Measurements from ENCODE around the gene FBLN1.
A peak's percentile ranks its signal among the peaks of the same experiment; 100 is the strongest.
"Not testable (repeated sequence)": the region's sequence is repeated elsewhere in the genome, so short reads cannot be mapped to it uniquely, and the experiment has no call there.

The FBLN1 gene

DNA sequence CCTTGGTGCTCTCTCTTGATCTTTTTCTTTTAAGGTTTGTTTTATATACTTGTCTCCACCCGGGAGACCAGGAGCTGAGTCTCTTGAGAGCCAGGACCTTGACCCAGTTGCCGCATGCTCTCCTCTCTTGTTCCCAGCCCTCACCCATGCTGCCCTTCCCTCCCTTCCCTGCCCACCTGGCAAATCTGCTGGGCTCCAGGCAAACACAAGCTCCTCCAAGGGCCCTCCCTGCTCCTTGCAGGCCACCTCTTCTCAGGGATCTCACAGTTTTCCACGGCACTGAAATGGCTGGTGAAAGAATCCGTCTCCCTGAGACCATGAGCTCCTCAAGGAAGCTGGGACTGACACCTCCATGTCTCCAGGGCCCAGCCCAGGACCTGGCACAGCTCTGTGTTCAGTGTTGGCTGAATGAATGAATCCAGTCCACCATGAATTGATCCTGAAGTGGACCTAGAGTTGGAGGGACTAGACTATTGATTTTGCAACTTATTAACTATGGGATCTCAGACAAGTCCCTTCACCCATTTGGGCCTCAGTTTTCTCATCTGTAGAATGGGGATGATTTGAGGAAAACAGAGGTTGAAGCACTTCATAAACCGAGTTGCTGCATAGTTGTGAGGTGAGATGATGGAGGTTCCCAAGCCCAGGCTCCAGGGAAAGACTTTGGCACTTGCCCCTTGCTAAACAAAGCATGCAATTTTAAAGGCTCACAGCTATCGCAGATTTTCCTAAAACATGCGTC, 25.1 kb upstream of the FBLN1 start:
- DNase-seq = no peak

DNA sequence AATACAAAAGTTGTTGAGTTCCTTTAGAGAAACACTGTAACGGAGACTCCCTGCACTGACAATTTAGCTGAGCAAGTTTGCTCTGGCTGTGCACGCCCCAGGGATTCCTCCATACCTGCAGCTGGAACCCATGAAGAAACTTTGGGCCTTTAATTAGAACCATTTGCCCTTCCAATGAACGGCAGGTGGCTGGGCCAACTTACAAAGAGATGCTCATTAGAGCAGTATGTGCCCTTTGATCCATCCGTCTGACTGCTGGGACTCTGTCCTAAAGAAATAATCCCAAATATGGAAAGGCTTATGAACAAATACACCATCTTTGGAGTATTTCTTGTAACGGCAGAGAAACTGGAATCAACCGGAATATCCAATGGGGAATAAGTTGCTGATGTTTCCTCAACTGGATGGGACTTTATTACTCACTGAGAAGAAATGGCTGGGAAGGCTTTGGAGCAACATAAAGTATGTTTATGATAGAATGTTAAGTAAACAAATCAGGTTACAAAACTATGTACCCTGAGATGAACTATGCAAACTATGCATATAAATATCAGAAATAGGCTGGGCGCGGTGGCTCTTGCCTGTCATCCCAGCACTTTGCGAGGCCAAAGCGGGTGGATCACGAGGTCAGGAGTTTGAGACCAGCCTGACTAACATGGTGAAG, 24.4 kb upstream of the FBLN1 start:
- DNase-seq = peak; percentile 63

DNA sequence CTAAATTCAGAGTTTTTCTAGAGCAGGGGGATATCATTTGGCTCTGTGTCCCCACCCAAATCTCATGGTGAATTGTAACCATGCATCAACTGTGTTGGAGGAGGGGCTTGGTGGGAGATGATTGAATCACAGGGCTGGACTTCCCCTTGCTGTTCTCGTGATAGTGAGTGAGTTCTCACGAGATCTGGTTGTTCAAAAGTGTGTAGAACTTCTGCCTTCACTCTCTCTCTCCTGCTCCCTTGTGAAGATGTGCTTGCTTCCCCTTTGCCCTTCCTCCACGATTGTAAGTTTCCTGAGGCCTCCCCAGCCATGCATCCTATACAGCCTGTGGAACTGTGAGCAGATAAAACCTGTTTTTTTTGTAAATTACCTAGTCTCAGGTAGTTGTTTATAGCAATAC, 22.0 kb upstream of the FBLN1 start:
- DNase-seq = no peak

DNA sequence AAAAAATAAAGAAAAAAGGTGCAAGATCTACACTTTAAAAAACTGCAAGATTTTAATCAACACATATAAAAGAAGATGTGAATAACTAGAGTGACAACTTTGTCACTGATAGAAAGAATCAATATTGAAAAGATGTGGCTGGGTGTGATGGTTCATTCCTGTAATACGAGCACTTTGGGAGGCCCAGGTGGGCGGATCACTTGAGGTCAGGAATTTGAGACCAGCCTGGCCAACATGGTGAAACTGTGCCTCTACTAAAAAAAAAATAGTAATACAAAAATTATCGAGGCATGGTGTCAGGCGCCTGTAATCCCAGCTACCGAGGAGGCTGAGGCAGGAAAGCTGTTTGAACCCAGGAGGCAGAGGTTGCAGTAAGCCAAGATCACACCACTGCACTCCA, 21.0 kb upstream of the FBLN1 start:
- no peak for DNase-seq

DNA sequence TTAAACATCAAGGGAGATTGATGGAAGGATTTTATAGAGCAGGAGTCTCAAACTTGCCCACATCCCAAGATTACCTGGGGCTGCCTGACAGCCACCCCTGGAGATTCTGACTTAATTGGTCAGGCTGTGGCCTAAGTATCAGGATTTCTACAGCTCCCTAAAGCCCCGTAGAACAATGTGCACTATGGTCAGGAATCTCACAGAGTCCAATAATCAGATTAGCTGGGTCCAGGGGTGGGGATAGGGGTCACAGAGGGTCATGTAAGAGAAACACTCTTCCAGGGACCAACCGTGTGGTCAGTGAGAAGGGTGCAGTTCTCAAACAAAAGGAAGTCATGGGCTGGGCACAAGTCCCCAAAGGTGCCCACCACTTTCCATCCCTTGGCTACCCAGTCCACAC, 20.5 kb upstream of the FBLN1 start:
- DNase-seq = no peak

DNA sequence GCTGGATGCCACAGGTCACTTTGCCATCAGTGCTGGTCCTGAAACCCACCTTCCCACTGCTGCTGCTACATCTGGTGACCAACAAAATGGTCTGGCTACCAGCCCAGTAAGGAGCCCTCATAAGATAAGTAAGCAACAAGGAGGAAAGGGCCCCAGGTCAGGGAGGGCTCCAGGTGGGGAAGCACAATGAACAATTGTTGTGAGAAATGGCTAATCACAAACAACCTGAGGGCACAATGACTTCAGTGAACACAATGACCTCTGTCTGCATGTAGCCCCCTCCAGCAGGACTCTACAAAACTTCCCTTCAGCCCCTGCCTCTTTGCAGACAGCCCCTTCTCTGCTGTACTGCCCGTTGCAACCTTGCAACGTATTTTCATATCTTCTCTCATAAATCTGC, 19.4 kb upstream of the FBLN1 start:
- no peak for DNase-seq

DNA sequence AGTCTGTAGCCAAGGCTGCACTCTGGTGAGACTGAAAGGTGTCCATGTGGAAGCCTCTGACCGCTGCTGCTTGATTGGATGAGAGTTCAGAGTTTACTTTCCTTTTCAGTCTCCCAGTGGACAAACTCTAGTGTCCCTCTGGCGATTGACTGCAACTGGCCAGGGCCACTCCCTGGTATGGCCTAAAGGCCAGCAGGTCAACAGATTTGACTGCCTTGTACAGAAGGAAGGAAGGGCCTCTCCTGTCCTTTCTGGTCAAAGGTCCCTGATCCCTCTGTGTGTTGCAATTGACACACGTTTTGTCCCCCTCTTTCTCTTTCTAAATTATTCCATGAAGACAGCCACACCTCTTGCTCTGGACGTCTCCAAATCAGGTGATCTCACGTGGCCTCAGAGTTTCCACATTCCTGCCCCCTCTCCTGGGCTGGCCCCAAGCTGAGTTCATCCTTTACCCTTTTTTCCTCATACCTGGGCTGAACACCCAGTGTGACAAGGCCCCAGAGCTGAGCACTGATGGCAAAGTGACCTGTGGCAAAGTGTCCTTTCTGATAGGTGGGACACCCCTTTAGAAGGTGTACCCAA, 18.7 kb upstream of the FBLN1 start:
- no peak for DNase-seq

DNA sequence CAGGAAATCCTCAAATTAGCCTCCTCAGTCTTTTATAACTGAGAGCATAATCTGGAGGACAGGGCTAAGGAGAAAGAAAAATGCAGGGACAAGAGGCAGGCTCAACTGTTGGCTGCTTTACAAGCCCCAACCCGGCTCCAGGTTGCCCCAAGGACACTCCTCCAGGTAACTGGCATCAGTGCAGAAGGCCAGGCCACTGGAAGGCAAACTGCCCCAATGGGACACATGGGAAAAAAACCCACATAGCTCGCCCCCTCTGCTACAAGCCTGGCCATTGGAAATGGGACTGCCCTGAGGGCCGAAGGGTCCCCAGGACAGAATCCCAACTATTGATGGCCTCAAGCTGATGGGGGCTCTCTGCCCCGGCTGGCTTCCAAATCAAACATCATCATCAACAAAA, 17.9 kb upstream of the FBLN1 start:
- no peak for DNase-seq

DNA sequence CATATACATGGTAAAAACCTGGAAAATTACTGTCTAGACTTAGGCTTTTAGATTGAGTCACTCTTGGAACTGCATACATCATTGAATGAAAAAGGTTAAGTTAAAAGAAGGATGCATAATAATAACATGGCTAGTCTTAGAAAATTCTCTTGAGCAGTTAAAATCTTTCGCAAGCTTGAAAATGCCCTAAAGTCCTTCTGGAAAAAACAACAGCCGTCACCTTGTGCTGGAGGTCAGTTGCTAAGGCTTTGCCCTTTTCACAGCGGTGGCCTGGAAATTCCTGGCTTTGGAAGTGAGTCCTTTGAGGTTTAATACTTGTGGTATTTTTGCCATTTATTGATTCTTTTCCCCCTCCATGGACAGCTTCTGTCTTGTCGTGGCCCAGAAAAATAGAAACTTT, 17.4 kb upstream of the FBLN1 start:
- DNase-seq = no peak

DNA sequence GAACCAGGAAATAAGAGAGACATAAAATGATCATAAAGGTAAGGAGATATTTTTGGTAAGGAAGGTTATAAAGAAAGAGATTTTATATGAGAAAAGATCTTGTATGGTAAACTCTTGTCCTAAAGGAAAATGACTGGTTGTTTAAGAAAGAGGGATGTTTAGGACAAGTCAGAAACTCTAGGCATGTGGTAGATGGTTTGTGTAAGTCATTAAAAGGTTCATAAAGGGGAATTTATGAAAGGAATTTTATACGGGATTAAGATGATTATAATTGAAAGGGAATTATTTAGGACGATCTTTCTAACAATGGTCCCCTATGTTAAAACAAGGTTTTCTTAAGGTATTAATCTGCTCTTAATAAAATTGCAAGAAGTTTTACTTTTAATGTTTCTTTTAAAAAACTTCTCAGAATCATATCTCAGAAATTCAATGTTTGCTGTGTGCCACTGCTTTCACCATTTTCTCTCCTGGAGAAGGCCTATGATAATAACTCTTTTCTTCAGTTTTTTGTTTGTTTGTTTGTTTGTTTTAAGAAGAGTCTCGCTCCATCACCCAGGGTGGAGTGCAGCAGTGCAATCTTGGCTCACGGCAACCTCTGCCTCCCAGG, 13.8 kb upstream of the FBLN1 start:
- DNase-seq = no peak

DNA sequence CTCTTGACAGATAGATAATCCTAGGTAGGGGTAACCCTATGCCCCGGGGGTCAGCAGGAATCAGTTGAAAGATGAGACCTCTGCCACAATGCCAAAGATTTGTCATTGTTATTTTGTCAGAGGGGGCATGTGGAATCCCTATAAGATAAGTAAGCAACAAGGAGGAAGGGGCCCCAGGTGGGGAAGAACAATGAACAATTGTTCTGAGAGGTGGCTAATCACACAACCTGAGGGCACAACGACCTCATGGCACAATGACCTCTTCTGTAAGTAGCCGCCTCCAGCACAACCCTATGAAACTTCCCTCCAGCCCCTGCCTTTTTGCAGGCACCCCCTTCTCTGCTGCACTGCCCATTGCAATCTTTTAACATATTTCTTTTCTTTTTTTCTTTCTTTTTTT, 11.8 kb upstream of the FBLN1 start:
- no peak for DNase-seq

DNA sequence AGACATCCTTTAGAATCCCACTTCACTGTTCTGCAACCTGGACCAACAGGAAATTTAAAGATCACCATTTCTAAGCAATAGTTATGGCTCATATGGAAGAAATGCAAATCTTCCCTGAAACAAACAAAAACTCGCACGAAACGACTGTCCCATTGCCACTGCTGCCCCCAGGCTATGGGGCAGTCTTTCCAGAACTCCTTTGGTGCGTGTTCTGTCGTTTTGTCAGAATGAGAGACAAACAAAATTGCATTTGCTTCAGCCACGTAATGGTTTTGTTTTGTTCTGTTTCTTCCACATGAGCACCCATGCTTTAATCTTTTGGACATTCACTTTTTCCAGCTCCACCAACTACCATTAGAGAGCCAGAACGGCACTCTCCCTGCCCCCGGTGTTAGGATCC, 10.8 kb upstream of the FBLN1 start:
- DNase-seq = no peak

DNA sequence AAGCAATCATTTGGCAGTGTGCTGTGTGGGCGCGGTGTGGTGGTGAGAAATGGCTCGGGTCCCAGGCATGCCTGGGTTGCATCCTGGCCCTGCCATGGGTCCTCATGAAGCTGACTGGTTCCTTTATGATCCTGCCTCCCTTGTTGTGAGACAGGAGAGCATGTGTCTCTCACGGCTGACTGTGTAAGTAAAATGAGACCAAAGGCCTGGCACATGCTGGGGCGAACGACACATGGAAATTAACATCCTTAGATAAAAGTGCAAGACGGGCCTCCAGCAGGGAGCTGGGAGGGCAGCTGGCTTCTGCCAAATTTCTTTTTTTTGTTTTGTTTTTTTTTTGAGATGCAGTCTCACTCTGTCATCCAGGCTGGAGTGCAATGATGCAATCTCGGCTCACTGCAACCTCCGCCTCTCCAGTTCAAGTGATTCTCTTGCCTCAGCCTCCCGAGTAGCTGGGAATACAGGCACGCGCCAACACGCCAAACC, 9.4 kb upstream of the FBLN1 start:
- no peak for DNase-seq

DNA sequence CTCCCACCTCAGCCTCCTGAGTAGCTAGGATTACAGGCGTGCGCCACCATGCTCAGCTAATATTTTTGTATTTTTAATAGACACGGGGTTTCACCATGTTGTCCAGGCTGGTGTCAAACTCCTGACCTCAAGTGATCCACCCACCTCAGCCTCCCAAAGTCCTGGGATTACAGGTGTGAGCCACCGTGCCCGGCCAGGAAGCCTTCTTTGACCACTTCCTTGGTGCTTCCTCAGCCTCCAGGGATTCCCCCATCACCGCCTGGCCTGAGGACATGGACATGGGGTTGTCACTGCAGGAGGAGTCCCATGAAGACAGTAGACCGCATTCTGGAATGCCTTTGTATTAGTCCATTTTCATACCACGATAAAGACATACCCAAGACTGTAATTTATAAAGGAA, 8.4 kb upstream of the FBLN1 start:
- DNase-seq = not testable (repeated sequence)

DNA sequence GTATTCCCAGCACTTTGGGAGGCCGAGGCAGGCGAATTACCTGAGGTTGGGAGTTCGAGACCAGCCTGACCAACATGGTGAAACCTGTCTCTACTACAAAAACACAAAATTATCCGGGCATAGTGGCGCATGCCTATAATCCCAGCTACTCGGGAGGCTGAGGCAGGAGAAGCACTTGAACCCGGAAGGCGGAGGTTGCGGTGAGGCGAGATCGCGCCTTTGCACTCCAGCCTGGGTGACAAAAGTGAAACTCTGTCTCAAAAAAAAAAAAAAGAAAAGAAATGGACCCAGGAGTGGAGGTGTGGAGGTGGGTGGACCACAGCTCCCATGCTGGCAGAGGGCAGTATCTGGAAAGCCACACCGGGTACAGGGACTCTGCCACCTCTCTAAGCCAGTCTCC, 7.1 kb upstream of the FBLN1 start:
- DNase-seq = not testable (repeated sequence)

DNA sequence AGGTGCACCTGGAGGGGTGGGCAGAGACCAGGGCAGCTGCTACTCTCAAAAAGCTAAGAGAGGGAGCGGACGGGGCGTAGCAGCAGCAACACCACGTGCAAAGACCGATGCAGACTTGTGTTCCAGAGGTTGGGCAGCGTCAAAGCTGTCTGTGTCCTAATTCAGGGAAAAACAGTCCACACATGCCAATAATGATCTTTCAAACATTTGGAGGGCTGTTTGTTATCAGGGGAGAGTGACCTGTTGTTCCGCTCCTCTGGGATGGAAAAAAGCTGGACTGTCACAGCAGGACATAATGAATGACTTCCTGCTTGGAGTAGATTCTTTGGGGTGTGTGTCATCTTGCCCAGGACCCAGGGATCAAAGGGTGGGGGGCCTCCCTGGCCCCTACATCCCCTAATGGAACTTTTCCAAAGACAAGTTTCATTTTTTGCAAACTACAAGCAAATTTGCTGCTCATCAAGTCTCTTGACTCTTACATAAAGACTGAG, 6.2 kb upstream of the FBLN1 start:
- no peak for DNase-seq

DNA sequence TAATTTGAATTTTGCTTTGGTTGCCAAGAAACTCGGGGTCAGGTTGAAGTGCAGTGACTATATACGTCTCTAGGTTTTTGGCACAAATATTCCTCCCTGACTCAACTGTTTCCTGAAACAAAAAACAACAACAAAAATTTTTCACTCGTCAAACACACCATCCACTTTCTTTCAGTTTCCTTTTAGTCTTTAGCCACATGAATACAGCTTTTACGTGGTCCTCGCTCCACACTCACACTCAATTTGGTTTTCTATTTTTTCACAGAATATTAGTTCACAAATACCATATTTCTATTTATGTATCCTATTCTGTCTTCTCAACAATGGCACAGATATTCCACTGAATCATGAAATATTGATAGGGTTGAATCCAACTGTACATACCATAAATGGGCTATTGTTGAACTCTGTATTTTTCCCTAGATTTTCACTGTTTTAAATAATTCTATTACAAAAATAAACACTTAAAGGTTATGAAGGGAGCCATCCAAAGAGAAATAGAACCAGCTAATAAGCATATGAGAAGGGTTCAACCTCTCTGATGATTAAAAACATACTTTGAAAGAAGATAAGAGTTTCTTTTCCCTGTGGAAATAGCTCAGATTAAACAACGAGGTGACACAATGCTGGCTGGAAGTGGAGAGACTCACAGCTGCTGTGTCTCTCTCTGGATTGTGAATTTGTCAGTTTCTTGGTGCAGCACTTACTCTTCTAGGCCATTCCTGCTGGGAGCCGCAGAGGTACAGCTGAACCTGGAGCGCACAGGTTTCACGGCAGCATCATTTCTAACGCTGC, 5.1 kb upstream of the FBLN1 start:
- no peak for DNase-seq

DNA sequence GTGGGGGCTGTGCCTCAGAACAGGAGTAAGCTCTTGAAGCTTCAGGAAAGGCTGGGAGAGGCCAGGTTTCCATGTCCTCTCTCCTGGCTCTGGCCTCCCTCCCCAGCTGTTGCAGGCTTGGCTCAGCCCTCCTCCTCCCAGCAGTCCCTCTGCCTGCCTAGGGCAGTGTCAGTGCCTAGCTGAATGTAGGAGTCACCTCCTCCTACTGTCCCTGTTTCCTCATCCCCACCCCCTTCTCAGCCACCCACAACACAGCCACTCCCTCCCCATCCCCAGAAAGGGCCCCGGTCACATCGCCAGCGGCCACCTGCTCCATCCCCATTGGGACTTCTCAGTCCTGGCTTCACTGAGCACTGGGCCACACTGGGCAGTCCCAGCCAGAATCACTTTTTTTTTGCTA, 2.9 kb upstream of the FBLN1 start:
- DNase-seq = no peak

DNA sequence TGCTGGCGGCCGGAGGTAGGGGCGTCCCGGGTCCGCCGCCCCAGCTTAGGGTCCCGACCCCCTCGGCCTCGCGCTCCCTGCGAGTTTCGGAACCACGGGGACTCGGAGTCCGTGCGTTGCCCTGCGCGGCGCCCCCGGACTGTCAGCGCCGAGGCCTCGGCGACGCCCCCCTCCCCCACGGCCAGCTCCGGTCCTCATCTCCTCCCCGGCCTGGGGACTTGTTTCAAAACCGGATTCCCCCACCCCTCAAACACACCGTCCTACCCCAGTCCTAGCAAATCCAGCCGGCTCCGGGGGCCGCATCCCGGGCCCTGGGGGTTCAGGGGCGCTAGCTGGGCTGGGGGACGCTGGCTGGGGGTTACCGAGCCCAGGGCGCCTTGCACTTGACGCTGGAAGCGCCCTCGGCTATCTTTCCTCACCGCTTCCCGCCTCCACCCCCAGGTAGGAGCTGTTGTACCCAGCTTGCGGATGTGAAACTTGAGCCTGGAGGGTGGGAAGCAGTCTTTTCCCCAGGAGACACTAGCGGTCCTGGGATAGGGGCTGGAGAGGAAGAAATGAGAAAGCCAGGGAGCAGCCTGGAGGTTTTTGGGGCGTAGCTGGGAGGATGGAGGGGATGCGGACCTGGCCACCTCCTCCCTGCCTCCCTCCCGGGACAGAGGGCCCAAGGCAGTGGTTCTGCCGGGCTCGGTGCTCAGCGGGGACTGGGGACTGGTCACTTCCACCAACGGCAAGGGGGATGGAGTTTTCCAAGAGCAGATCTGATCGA, 550 bp downstream of the FBLN1 start:
- DNase-seq = no peak

DNA sequence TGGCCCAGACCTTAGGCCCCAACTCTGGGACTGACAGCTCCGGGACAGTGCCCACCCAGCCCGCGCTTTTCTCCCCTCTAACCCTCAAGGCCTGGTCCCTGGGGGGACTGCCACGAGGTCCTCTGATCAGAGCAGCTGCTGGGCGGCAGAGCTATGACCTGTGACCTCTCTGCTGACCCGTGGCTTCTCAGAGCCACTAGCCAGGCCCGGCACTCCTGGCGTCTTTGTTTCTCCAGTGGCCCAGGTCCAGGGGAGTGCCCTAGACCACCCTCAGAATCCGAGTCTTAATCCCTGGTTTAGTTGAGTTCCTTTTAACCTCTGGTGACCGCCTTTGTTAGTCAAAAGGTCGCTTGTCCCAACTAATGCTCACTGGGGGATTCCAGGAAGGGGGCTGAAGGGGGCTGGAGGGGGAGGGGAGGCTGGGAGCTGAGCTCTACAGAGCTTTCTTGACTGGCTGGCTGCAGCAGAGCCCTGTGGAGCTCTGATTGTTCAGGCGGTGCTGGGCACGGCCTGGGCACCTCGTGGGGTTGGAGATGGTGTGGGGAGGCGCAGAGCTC, 1.2 kb downstream of the FBLN1 start:
- no peak for DNase-seq

Measured in femur (tissue), 1 donor.